Type B pancreatic cell (in vitro differentiated cells): ENCODE measurements around the gene ZNF132. TPM values are rescaled to one million over a fixed set of nuclear protein-coding genes. Genes with fewer than 3 reads are reported as not detected.

Experiments used
- DNase-seq: peaks from one replicate; pipeline ENCODE4 v3.0.0; 2021; ENCODE audit warnings: mixed read lengths; ENCODE audit not compliant: unreplicated experiment; ENCODE audit errors: extremely low spot score
- H3K27ac Mint-ChIP-seq: 2 replicates; pipeline ENCODE4 v1.8.0; 2021; ENCODE audit warnings: mild to moderate bottlenecking, mixed read lengths
- H3K27me3 Mint-ChIP-seq: 2 replicates; pipeline ENCODE4 v1.8.0; 2021; ENCODE audit warnings: mixed read lengths
- H3K36me3 Mint-ChIP-seq: 2 replicates; pipeline ENCODE4 v1.8.0; 2021; ENCODE audit warnings: mixed read lengths
- H3K4me1 Mint-ChIP-seq: one replicate; pipeline ENCODE4 v1.8.0; 2021; ENCODE audit warnings: mixed read lengths; ENCODE audit not compliant: unreplicated experiment
- H3K4me3 Mint-ChIP-seq: 2 replicates; pipeline ENCODE4 v1.8.0; 2021; ENCODE audit warnings: mild to moderate bottlenecking, mixed read lengths
- H3K9me3 Mint-ChIP-seq: 2 replicates; pipeline ENCODE4 v1.8.0; 2021; ENCODE audit warnings: mixed read lengths
- total RNA-seq: library from RNA; stranded (reverse); gene quantifications from 2 replicates; pipeline ENCODE4 v1.2.1, GENCODE V29; 2021; ENCODE audit warnings: low replicate concordance
- TF ChIP-seq, protein P1 (sequence below): fragments of 200-600 bp; sonication (generic); conservative IDR thresholded peaks from 2 replicates; pipeline ENCODE4 v1.5.0; 2021; ENCODE audit warnings: antibody characterized with exemption, mild to moderate bottlenecking

Gene ZNF132
- total RNA-seq, 1 donor from 2014 or later = 6.0 TPM

GRCh38 chr19:58400916-58401839 is 38.8 kb downstream of the ZNF132 start:
- peaks cover 15% of the 10 kb centered on the region for H3K27me3 Mint-ChIP-seq
- TF ChIP-seq, protein P1, sequence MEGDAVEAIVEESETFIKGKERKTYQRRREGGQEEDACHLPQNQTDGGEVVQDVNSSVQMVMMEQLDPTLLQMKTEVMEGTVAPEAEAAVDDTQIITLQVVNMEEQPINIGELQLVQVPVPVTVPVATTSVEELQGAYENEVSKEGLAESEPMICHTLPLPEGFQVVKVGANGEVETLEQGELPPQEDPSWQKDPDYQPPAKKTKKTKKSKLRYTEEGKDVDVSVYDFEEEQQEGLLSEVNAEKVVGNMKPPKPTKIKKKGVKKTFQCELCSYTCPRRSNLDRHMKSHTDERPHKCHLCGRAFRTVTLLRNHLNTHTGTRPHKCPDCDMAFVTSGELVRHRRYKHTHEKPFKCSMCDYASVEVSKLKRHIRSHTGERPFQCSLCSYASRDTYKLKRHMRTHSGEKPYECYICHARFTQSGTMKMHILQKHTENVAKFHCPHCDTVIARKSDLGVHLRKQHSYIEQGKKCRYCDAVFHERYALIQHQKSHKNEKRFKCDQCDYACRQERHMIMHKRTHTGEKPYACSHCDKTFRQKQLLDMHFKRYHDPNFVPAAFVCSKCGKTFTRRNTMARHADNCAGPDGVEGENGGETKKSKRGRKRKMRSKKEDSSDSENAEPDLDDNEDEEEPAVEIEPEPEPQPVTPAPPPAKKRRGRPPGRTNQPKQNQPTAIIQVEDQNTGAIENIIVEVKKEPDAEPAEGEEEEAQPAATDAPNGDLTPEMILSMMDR = peak; percentile 11

GRCh38 chr19:58400316-58400915 is 39.5 kb downstream of the ZNF132 start:
- no peak for DNase-seq
- peak overlapping the region; percentile 99 for H3K4me3 Mint-ChIP-seq
- H3K27ac Mint-ChIP-seq = no peak overlapping the region
- no peaks in the 10 kb centered on the region for H3K9me3 Mint-ChIP-seq
- peaks cover 3% of the 10 kb centered on the region for H3K36me3 Mint-ChIP-seq
- H3K27me3 Mint-ChIP-seq = peaks cover 19% of the 10 kb centered on the region
- H3K4me1 Mint-ChIP-seq = peaks cover 11% of the 10 kb centered on the region
- TF ChIP-seq, protein P1 = no peak

More at GRCh38 chr19:58400916-58401839, 38.8 kb downstream of the ZNF132 start:
- no peaks in the 10 kb centered on the region for H3K9me3 Mint-ChIP-seq
- peaks cover 11% of the 10 kb centered on the region for H3K4me1 Mint-ChIP-seq
- DNase-seq = peak; percentile 99
- H3K36me3 Mint-ChIP-seq = peaks cover 3% of the 10 kb centered on the region
- peak overlapping the region; percentile 99 for H3K4me3 Mint-ChIP-seq
- H3K27ac Mint-ChIP-seq = peak overlapping the region; percentile 97

GRCh38 chr19:58399903-58400302 is 40.0 kb downstream of the ZNF132 start:
- Mint-ChIP-seq H3K27ac (peak overlapping the region; percentile 68), H3K36me3 (peaks cover 5% of the 10 kb centered on the region), H3K4me3 (peak overlapping the region; percentile 51), H3K9me3 (no peaks in the 10 kb centered on the region), H3K4me1 (peaks cover 12% of the 10 kb centered on the region), H3K27me3 (peaks cover 19% of the 10 kb centered on the region)
- DNase-seq = no peak
- TF ChIP-seq, protein P1 = no peak

GRCh38 chr19:58398545-58398944 is 41.4 kb downstream of the ZNF132 start:
- TF ChIP-seq, protein P1 = no peak
- Mint-ChIP-seq H3K4me1 (peaks cover 15% of the 10 kb centered on the region), H3K27ac (no peak overlapping the region), H3K36me3 (peaks cover 16% of the 10 kb centered on the region), H3K4me3 (no peak overlapping the region), H3K27me3 (peaks cover 19% of the 10 kb centered on the region), H3K9me3 (no peaks in the 10 kb centered on the region)
- DNase-seq = no peak

- no peak overlapping the region for H3K4me3 Mint-ChIP-seq
- H3K27me3 Mint-ChIP-seq = peaks cover 19% of the 10 kb centered on the region
Observed at GRCh38 chr19:58398087-58398486, 41.9 kb downstream of the ZNF132 start.

More at GRCh38 chr19:58398087-58398486, 41.9 kb downstream of the ZNF132 start:
- no peak overlapping the region for H3K27ac Mint-ChIP-seq
- no peak for DNase-seq
- H3K9me3 Mint-ChIP-seq = no peaks in the 10 kb centered on the region
- peaks cover 17% of the 10 kb centered on the region for H3K36me3 Mint-ChIP-seq
- peaks cover 15% of the 10 kb centered on the region for H3K4me1 Mint-ChIP-seq
- TF ChIP-seq, protein P1 = no peak
